HepG2 (cell line): ENCODE data around the gene KIAA0825. TPM values are rescaled to one million over a fixed set of nuclear protein-coding genes. Genes with fewer than 3 reads are reported as not detected.

Source experiments
- ATAC-seq: fragments of 200-7000 bp; cut with Tn5 transposase; 3 replicates; pipeline ENCODE4 v1.9.1; 2020; ENCODE audit warnings: mild to moderate bottlenecking, moderate library complexity
- BruUV-seq: library from RNA; stranded (reverse); fragments of 400-500 nt; replicated peaks from 2 replicates; lab custom pipeline; 2021; lab: Mats Ljungman, UMichigan
- CTCF ChIA-PET: fragments of 300-600 bp; formaldehyde crosslinking; extraction: SDS; loops from one replicate; lab custom pipeline; 2021; ENCODE audit warnings: low total read pairs, inconsistent platforms, low intra/inter-chr PET ratio; lab: Yijun Ruan, JAX
- POLR2A ChIA-PET: fragments of 350-600 bp; sonication (Branson Sonifier 250); formaldehyde crosslinking; loops from one replicate; lab custom pipeline; 2020; ENCODE audit warnings: antibody characterized with exemption, inconsistent platforms; lab: Yijun Ruan, JAX
- DNase-seq: peaks from one replicate; pipeline ENCODE4 v3.0.0-alpha.2; 2015; ENCODE audit warnings: low spot score
- FAIRE-seq: peaks from 3 replicates; lab custom pipeline; 2011; peaks lifted over from hg19 to GRCh38; lab: Jason Lieb, UNC
- H2AFZ ChIP-seq: one replicate; pipeline ENCODE4 v1.6.1; 2011; ENCODE audit warnings: low read length, inconsistent platforms
- H3K27ac ChIP-seq: fragments of 300-600 bp; 3 replicates; pipeline ENCODE4 v1.8.0; 2011; ENCODE audit warnings: mixed run types, mild to moderate bottlenecking, mixed read lengths, low read length, inconsistent platforms; ENCODE audit not compliant: insufficient read depth; ENCODE audit errors: extremely low read length
- H3K27me3 ChIP-seq, 2 experiments: fragments of 200-600 bp in 1 of 2; 2 replicates in 1 of 2; 3 replicates in 1 of 2; pipeline versions ENCODE4 v1.6.0 to v1.8.0; 2011; ENCODE audit warnings: low read length in 2 of 2, mild to moderate bottlenecking in 2 of 2, moderate library complexity in 2 of 2, inconsistent platforms in 1 of 2; ENCODE audit not compliant: insufficient read depth in 2 of 2, control insufficient read depth in 1 of 2
- H3K36me3 ChIP-seq, 2 experiments: fragments of 200-600 bp in 1 of 2; replicated peaks in 1 of 2; 2 replicates in 1 of 2; 3 replicates in 1 of 2; pipeline versions ENCODE4 v1.5.1 to v1.8.0; 2011; ENCODE audit warnings: low read length in 2 of 2, inconsistent platforms in 1 of 2; ENCODE audit not compliant: insufficient read depth in 2 of 2, control insufficient read depth in 1 of 2
- H3K4me1 ChIP-seq: 2 replicates; pipeline ENCODE4 v1.5.1; 2012; ENCODE audit warnings: low read length, inconsistent platforms; ENCODE audit not compliant: insufficient read depth
- H3K4me2 ChIP-seq: 2 replicates; pipeline ENCODE4 v1.6.0; 2011; ENCODE audit warnings: low read depth, low read length, inconsistent platforms
- H3K4me3 ChIP-seq, 3 experiments: fragments of 200-600 bp in 1 of 3; sonication (generic), shearing (Covaris generic) in 1 of 3; replicated peaks in 1 of 3; 2 replicates each; pipeline ENCODE4 v1.5.1; 2011 to 2016; ENCODE audit warnings: low read length in 3 of 3, inconsistent platforms in 2 of 3, low read depth in 2 of 3, mild to moderate bottlenecking in 2 of 3, control low read depth in 1 of 3, mixed read lengths in 1 of 3; ENCODE audit not compliant: insufficient read depth in 1 of 3
- H3K79me2 ChIP-seq: one replicate; pipeline ENCODE4 v1.6.1; 2011; ENCODE audit warnings: low read length, inconsistent platforms; ENCODE audit not compliant: insufficient read depth
- H3K9ac ChIP-seq: 2 replicates; pipeline ENCODE4 v1.6.0; 2011; ENCODE audit warnings: mild to moderate bottlenecking, low read depth, low read length, inconsistent platforms; ENCODE audit not compliant: insufficient read depth
- H3K9me3 ChIP-seq: 2 replicates; pipeline ENCODE4 v1.5.1; 2012; ENCODE audit warnings: mild to moderate bottlenecking, low read length
- H4K20me1 ChIP-seq: 2 replicates; pipeline ENCODE4 v1.6.0; 2011; ENCODE audit warnings: inconsistent platforms, mild to moderate bottlenecking, low read length, moderate library complexity; ENCODE audit not compliant: insufficient read depth
- ELF1 ChIP-seq: sonication (generic); formaldehyde crosslinking; IDR thresholded peaks from 2 replicates; pipeline ENCODE4 v1.4.0; 2020; ENCODE audit warnings: missing genetic modification reagents
- ELK4 ChIP-seq: sonication (generic); formaldehyde crosslinking; IDR thresholded peaks from 2 replicates; pipeline ENCODE4 v1.9.0; 2021; ENCODE audit warnings: missing genetic modification reagents, borderline replicate concordance
- FOXP4 ChIP-seq: sonication (generic); formaldehyde crosslinking; IDR thresholded peaks from 2 replicates; pipeline ENCODE4 v1.4.0; 2020; ENCODE audit warnings: missing genetic modification reagents
- GATAD2A ChIP-seq: IDR thresholded peaks from 2 replicates; pipeline ENCODE4 v1.6.1; 2016
- HNF1A ChIP-seq, 2 experiments: sonication (generic) in 1 of 2; formaldehyde crosslinking in 1 of 2; IDR thresholded peaks; 2 replicates each; pipeline versions ENCODE4 v1.4.0 to v1.6.1; 2016 to 2020; ENCODE audit warnings: borderline replicate concordance in 1 of 2, low read depth in 1 of 2, mild to moderate bottlenecking in 1 of 2, missing genetic modification reagents in 1 of 2
- HNRNPH1 ChIP-seq: fragments of 200-400 bp; formaldehyde crosslinking; optimal IDR thresholded peaks from 2 replicates; pipeline ENCODE3; 2017; ENCODE audit warnings: mild to moderate bottlenecking, low read depth, low read length
- HOXD1 ChIP-seq: sonication (generic); formaldehyde crosslinking; IDR thresholded peaks from 2 replicates; pipeline ENCODE4 v1.5.0; 2020; ENCODE audit warnings: missing genetic modification reagents
- LRRFIP1 ChIP-seq: sonication (generic); formaldehyde crosslinking; conservative IDR thresholded peaks from 2 replicates; pipeline ENCODE4 v1.4.0; 2020; ENCODE audit warnings: missing genetic modification reagents
- MXD4 ChIP-seq: IDR thresholded peaks from 2 replicates; pipeline ENCODE4 v1.6.1; 2016; ENCODE audit warnings: mild to moderate bottlenecking, missing biosample characterization, missing genetic modification reagents
- RFXAP ChIP-seq: sonication (generic); formaldehyde crosslinking; IDR thresholded peaks from 2 replicates; pipeline ENCODE4 v1.4.0; 2020; ENCODE audit warnings: missing genetic modification reagents, borderline replicate concordance
- ZNF75D ChIP-seq: sonication (generic); formaldehyde crosslinking; IDR thresholded peaks from 2 replicates; pipeline ENCODE4 v1.8.1; 2023; ENCODE audit warnings: missing genetic modification reagents, mild to moderate bottlenecking, borderline replicate concordance
- ZNF780A ChIP-seq: sonication (generic); formaldehyde crosslinking; IDR thresholded peaks from 2 replicates; pipeline ENCODE4 v1.8.0; 2022; ENCODE audit warnings: mild to moderate bottlenecking, missing genetic modification reagents, moderate library complexity
- WGBS: methylation state at CpG from one replicate; pipeline ENCODE4 v1.1.6; 2017; ENCODE audit warnings: low lambda C conversion rate; 5-methylcytosine and 5-hydroxymethylcytosine counted together
- in situ Hi-C: cut with HindIII; loops from 2 replicates; pipeline ENCODE4 v1.10.0; 2017; ENCODE audit warnings: low pct_unique_long_range_greater_than_20kb; ENCODE audit not compliant: extremely low pct_ligation_motif_present
- intact Hi-C: fragments of 100-400 bp; cut with micrococcal nuclease; formaldehyde crosslinking; loops from one replicate; pipeline ENCODE4 v1.10.0; 2022; ENCODE audit not compliant: unreplicated experiment
- polyA plus RNA-seq, 8 experiments: library from polyadenylated mRNA; depleted of rRNA in 3 of 8; stranded (reverse) in 7 of 8; unstranded in 1 of 8; fragments of >200 nt; fragmentation: Illumina TruSeq in 4 of 8; extraction: Trizol in 4 of 8; gene quantifications; 2 replicates each; pipeline versions ENCODE4 v1.2.1 to v1.2.3, GENCODE V29; 2011 to 2016; ENCODE audit warnings: low read depth in 4 of 8, missing spikeins in 1 of 8, mixed read lengths in 1 of 8; ENCODE audit not compliant: insufficient read depth in 1 of 8
- total RNA-seq, 5 experiments: library from RNA; depleted of rRNA; stranded (reverse); fragments of >200 nt; fragmentation: Illumina TruSeq; extraction: Trizol; gene quantifications; 2 replicates each; pipeline ENCODE4 v1.2.3, GENCODE V29; 2016; ENCODE audit warnings: low read depth in 1 of 5
- TF ChIP-seq, protein P1 (sequence below): sonication (generic); formaldehyde crosslinking; IDR thresholded peaks from 2 replicates; pipeline ENCODE4 v1.4.0; 2020; ENCODE audit warnings: mild to moderate bottlenecking, missing genetic modification reagents

KIAA0825 gene
- total and polyA plus RNA-seq, 2 of the 13 experiments (the other 11 are each of a cell fraction or from before 2014, with no cell fraction given): 0.05 to 0.51 TPM

DNA sequence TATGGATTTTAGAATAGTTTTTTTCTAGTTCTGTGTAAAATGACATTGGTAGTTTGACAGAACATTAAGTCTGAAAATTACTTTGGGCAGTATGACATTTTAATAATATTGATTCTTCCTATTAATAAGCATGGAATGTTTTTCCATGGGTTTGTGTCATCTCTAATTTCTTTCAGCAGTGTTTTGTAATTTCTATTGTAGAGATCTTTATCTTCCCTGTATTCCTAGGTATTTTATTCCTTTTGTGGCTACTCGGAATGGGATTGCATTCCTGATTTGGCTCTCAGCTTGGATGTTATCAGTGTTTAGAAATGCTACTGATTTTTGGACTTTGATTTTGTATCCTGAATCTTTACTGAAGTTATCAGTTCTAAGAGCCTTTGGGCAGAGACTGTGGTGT lies 420.4 kb downstream of the KIAA0825 start:
- ChIA-PET POLR2A (no interaction called here), CTCF (no interaction called here)
- BruUV-seq: no TSS peak
- intact Hi-C loops (no loop called here), in situ Hi-C loops (no loop called here)
- FAIRE-seq (no peak), ATAC-seq (no peak), DNase-seq (no peak)
- 7% methylated on average over 1 of the region's 1 CpG for WGBS
- no peak overlapping the region for H3K27ac ChIP-seq
- H2AFZ ChIP-seq: no peak overlapping the region
- H3K4me2 ChIP-seq: no peak overlapping the region
- H3K79me2 ChIP-seq: no peaks in the 10 kb centered on the region
- no peak overlapping the region for H3K9ac ChIP-seq
- H3K4me3 ChIP-seq: no peak overlapping the region
- H3K36me3 ChIP-seq: no peaks in the 10 kb centered on the region
- no peaks in the 10 kb centered on the region for H4K20me1 ChIP-seq
- H3K27me3 ChIP-seq: no peaks in the 10 kb centered on the region
- no peaks in the 10 kb centered on the region for H3K4me1 ChIP-seq
- H3K9me3 ChIP-seq: no peaks in the 10 kb centered on the region
- no peak for TF ChIP-seq FOXP4 (CRISPR knock-in tag)
- TF ChIP-seq ZNF780A (CRISPR knock-in tag): no peak
- no peak for TF ChIP-seq HNF1A (IDR thresholded peaks at IDR 0.05; ENCODE audit: low read depth)
- TF ChIP-seq HNF1A (CRISPR knock-in tag; IDR thresholded peaks at IDR 0.05; ENCODE audit: borderline replicate concordance): no peak
- TF ChIP-seq RFXAP: no peak
- TF ChIP-seq MXD4 (CRISPR knock-in tag): no peak
- TF ChIP-seq, protein P1, sequence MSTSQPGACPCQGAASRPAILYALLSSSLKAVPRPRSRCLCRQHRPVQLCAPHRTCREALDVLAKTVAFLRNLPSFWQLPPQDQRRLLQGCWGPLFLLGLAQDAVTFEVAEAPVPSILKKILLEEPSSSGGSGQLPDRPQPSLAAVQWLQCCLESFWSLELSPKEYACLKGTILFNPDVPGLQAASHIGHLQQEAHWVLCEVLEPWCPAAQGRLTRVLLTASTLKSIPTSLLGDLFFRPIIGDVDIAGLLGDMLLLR (CRISPR knock-in tag): no peak
- TF ChIP-seq HOXD1: no peak
- no peak for TF ChIP-seq ELK4 (CRISPR knock-in tag)
- no peak for TF ChIP-seq GATAD2A (CRISPR knock-in tag)
- no peak for TF ChIP-seq LRRFIP1 (CRISPR knock-in tag)
- no peak for TF ChIP-seq ELF1 (CRISPR knock-in tag)
- TF ChIP-seq HNRNPH1: no peak
- no peak for TF ChIP-seq ZNF75D
